ENCODE data around the gene FMO3.

The FMO3 gene

GRCh38 chr1:171161431-171161830 is 70.7 kb downstream of the FMO3 start:
- no peaks in the 10 kb centered on the region for H3K9me3 ChIP-seq
- no peaks in the 10 kb centered on the region for H3K4me1 ChIP-seq
- no peaks in the 10 kb centered on the region for H3K36me3 ChIP-seq
- no peak for DNase-seq
- no peak overlapping the region for H3K4me3 ChIP-seq (ENCODE audit: low read depth, low read length)
- TF ChIP-seq, protein P1, sequence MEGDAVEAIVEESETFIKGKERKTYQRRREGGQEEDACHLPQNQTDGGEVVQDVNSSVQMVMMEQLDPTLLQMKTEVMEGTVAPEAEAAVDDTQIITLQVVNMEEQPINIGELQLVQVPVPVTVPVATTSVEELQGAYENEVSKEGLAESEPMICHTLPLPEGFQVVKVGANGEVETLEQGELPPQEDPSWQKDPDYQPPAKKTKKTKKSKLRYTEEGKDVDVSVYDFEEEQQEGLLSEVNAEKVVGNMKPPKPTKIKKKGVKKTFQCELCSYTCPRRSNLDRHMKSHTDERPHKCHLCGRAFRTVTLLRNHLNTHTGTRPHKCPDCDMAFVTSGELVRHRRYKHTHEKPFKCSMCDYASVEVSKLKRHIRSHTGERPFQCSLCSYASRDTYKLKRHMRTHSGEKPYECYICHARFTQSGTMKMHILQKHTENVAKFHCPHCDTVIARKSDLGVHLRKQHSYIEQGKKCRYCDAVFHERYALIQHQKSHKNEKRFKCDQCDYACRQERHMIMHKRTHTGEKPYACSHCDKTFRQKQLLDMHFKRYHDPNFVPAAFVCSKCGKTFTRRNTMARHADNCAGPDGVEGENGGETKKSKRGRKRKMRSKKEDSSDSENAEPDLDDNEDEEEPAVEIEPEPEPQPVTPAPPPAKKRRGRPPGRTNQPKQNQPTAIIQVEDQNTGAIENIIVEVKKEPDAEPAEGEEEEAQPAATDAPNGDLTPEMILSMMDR (IDR thresholded peaks at IDR 0.05; ENCODE audit: low read depth, low read length) = no peak
- no peaks in the 10 kb centered on the region for H3K27me3 ChIP-seq

DNA sequence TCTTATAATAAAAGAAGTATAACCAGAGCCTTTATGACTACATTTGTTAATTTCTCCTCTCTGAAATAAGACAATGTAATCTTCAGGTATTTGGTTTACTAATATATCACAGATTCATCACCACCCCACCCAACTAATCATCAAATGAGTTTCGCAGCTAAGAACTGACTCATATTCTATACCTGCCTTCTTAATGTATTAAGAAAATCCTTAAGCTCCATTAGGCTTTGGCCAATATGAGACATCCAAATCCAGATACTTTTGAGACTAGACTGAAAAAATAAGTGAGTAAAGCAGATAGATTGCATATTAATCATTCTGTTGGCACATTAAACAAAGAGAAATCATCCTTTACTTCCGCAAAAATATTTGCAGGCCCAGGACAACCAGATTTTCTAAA is 75.7 kb downstream of the FMO3 start:
- DNase-seq = no peak
- Histone ChIP-seq H3K4me3 (ENCODE audit: low read depth, low read length) (no peak overlapping the region), H3K27me3 (no peaks in the 10 kb centered on the region), H3K4me1 (no peaks in the 10 kb centered on the region), H3K36me3 (no peaks in the 10 kb centered on the region), H3K9me3 (no peaks in the 10 kb centered on the region)
- TF ChIP-seq, protein P1 (IDR thresholded peaks at IDR 0.05; ENCODE audit: low read depth, low read length) = no peak

Measured in BE2C (cell line).